ENCODE results near the gene HBA1. TPM values are rescaled to one million over a fixed set of nuclear protein-coding genes. Genes with fewer than 3 reads are reported as not detected.

HBA1 gene
- total and polyA plus RNA-seq, 9 of the 15 experiments (the other 6 are each of a cell fraction or from before 2014, with no cell fraction given) = 128 to 2,388 (median 380) TPM

DNA sequence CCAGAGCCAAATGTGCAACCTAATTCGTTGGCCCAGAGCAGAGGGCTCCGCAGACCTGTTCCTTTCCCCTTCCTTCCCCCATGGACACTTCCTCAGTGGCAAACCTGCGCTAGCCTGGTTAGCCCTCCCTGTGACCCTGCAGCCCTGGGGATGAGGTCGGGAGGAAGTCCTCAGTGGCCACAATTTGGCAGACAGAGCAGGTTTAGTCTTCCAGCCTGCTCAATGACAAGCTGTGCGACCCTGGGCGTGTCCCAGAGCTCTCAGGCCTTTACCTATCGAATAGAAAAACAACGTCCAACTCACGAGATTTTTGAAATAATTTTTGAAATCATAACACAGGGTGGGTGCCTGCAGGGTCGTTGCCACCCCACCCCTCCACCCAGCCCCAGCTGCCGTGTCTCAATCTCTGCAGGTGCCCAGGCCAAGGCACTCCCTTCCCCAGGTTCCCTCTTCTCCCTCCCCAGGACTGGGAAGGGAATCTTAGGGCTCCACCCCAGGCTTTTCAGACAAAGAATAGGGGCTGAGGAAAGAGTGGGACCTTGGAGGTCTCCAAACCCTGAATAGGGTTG, 9.3 kb upstream of the HBA1 start:
- Histone ChIP-seq H3K9me1 (ENCODE audit: control insufficient read depth, insufficient read depth, low read length) (no peaks in the 10 kb centered on the region), H3K4me1 (replicated peaks in 1 of 2; ENCODE audit: control insufficient read depth in 2 of 2, insufficient read depth in 2 of 2, low read length in 2 of 2) (peaks cover 10 to 68% of the 10 kb centered on the region in 2 experiments; a peak in 4 of 5 replicates), H3K9ac (ENCODE audit: insufficient read depth in 1 of 2, low read depth in 2 of 2, low read length in 2 of 2) (peak overlapping the region in 1 of 2 experiments; percentile 86; a peak in 2 of 4 replicates), H2AFZ (ENCODE audit: low read depth, low read length) (no peak overlapping the region), H3K9me3 (replicated peaks; ENCODE audit: control insufficient read depth, insufficient read depth, low read depth, low read length) (no peaks in the 10 kb centered on the region), H3K4me3 (no peak overlapping the region), H3K27me3 (ENCODE audit: control insufficient read depth in 2 of 2, insufficient read depth in 2 of 2, low read length in 2 of 2) (no peaks in the 10 kb centered on the region), H3K4me2 (ENCODE audit: insufficient read depth, low read length) (no peak overlapping the region), H4K20me1 (replicated peaks; ENCODE audit: control insufficient read depth, insufficient read depth, low read length) (no peaks in the 10 kb centered on the region), H3K27ac (ENCODE audit: extremely low read depth, low read depth, low read length) (no peak overlapping the region), H3K79me2 (ENCODE audit: control insufficient read depth, insufficient read depth, low read length) (no peaks in the 10 kb centered on the region), H3K36me3 (ENCODE audit: control insufficient read depth, insufficient read depth, low read length) (no peaks in the 10 kb centered on the region)
- ATAC-seq = no peak
- intact Hi-C loops (cut with micrococcal nuclease) = no loop called here
- BruUV-seq (replicated peaks) = no TSS peak
- ChIA-PET CTCF (ENCODE audit: low intra/inter-chr PET ratio) (no interaction called here), POLR2A (no interaction called here)
- TF ChIP-seq ZNF253 (CRISPR knock-in tag; conservative IDR thresholded peaks at IDR 0.05) (no peak), ARHGAP35 (IDR thresholded peaks at IDR 0.05; ENCODE audit: partially characterized antibody) (no peak)
- in situ Hi-C loops (cut with MboI) = no loop called here
- WGBS (ENCODE audit: insufficient coverage, low coverage, missing lambda C conversion rate) = 40% methylated on average over 11 of the region's 11 CpGs
- no peak for DNase-seq (ENCODE audit: extremely low read depth in 1 of 4, low spot score in 3 of 4)
- FAIRE-seq = no peak

DNA sequence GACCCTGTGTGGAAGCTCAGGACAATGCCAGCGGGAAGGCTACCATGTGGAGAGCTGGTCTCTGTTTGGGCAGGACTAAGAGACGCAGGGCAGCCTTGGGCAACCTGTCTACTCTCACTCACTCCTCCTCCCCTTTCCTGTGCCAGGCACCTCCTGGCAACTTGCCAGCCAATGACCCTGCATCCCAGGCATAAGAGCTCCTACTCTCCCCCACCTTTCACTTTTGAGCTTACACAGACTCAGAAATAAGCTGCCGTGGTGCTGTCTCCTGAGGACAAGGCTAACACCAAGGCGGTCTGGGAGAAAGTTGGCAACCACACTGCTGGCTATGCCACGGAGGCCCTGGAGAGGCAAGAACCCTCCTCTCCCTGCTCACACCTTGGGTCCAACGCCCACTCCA, 8.1 kb upstream of the HBA1 start:
- intact Hi-C loops (cut with micrococcal nuclease) (no loop called here), in situ Hi-C loops (cut with MboI) (no loop called here)
- ChIA-PET POLR2A (interaction anchor here (0.6 to 0.9 kb wide), 4 partner anchors 17 to 512 kb away, joined by 3 to 4 read pairs (median 3); partner anchors contain the start of gene STUB1), CTCF (ENCODE audit: low intra/inter-chr PET ratio) (no interaction called here)
- no peak overlapping the region for H3K27ac ChIP-seq (ENCODE audit: extremely low read depth, low read depth, low read length)
- H4K20me1 ChIP-seq (replicated peaks; ENCODE audit: control insufficient read depth, insufficient read depth, low read length) = no peaks in the 10 kb centered on the region
- FAIRE-seq (no peak), ATAC-seq (no peak), DNase-seq (ENCODE audit: extremely low read depth in 1 of 4, low spot score in 3 of 4) (no peak)
- TF ChIP-seq NFIC (IDR thresholded peaks at IDR 0.05) (peak; percentile 95), NFIX (CRISPR knock-in tag; IDR thresholded peaks at IDR 0.05; ENCODE audit: low read depth) (peak; percentile 73)
- TF ChIP-seq, protein P1, sequence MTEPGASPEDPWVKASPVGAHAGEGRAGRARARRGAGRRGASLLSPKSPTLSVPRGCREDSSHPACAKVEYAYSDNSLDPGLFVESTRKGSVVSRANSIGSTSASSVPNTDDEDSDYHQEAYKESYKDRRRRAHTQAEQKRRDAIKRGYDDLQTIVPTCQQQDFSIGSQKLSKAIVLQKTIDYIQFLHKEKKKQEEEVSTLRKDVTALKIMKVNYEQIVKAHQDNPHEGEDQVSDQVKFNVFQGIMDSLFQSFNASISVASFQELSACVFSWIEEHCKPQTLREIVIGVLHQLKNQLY (CRISPR knock-in tag; conservative IDR thresholded peaks at IDR 0.05) = no peak
- no peak overlapping the region for H3K4me3 ChIP-seq
- no peaks in the 10 kb centered on the region for H3K9me1 ChIP-seq (ENCODE audit: control insufficient read depth, insufficient read depth, low read length)
- H3K4me1 ChIP-seq (replicated peaks in 1 of 2; ENCODE audit: control insufficient read depth in 2 of 2, insufficient read depth in 2 of 2, low read length in 2 of 2) = peaks cover 10 to 63% of the 10 kb centered on the region in 2 experiments; a peak in 4 of 5 replicates
- H2AFZ ChIP-seq (ENCODE audit: low read depth, low read length) = no peak overlapping the region
- H3K4me2 ChIP-seq (ENCODE audit: insufficient read depth, low read length) = no peak overlapping the region
- no peaks in the 10 kb centered on the region for H3K36me3 ChIP-seq (ENCODE audit: control insufficient read depth, insufficient read depth, low read length)
- whole genome bisulfite sequencing (ENCODE audit: insufficient coverage, low coverage, missing lambda C conversion rate) = 69% methylated on average over 5 of the region's 6 CpGs
- H3K9me3 ChIP-seq (replicated peaks; ENCODE audit: control insufficient read depth, insufficient read depth, low read depth, low read length) = no peaks in the 10 kb centered on the region
- H3K27me3 ChIP-seq (ENCODE audit: control insufficient read depth in 2 of 2, insufficient read depth in 2 of 2, low read length in 2 of 2) = no peaks in the 10 kb centered on the region
- H3K9ac ChIP-seq (ENCODE audit: insufficient read depth in 1 of 2, low read depth in 2 of 2, low read length in 2 of 2) = peak overlapping the region in 1 of 2 experiments; percentile 23; a peak in 2 of 4 replicates
- peaks cover 3% of the 10 kb centered on the region; the same call in 1 of the 3 replicates for H3K79me2 ChIP-seq (ENCODE audit: control insufficient read depth, insufficient read depth, low read length)
- BruUV-seq (replicated peaks) = no TSS peak
